WTC11 (cell line): ENCODE measurements around the gene CADM2. TPM values are rescaled to one million over a fixed set of nuclear protein-coding genes. Genes with fewer than 3 reads are reported as not detected.

Source experiments
- ATAC-seq: fragments of 200-7000 bp; cut with Tn5 transposase; 2 replicates; pipeline ENCODE4 v1.10.0; 2021; ENCODE audit warnings: mild to moderate bottlenecking, moderate library complexity
- CTCF ChIA-PET: fragments of 300-600 bp; sonication (Branson Sonifier 250); formaldehyde crosslinking; loops from one replicate; lab custom pipeline; 2021; ENCODE audit warnings: antibody characterized with exemption; lab: Charles Lee
- POLR2A ChIA-PET: fragments of 350-600 bp; sonication (Branson Sonifier 250); formaldehyde crosslinking; loops from one replicate; lab custom pipeline; 2021; ENCODE audit warnings: antibody characterized with exemption; lab: Charles Lee
- DNase-seq: peaks from one replicate; pipeline ENCODE4 v3.0.0; 2021; ENCODE audit warnings: low spot score
- H3K27ac Mint-ChIP-seq: 2 replicates; pipeline ENCODE4 v1.8.0; 2021; ENCODE audit warnings: mixed read lengths
- H3K27me3 Mint-ChIP-seq: 2 replicates; pipeline ENCODE4 v1.8.0; 2021; ENCODE audit warnings: low read depth, mild to moderate bottlenecking, moderate library complexity, mixed read lengths
- H3K36me3 Mint-ChIP-seq: 2 replicates; pipeline ENCODE4 v1.8.0; 2021; ENCODE audit warnings: mixed read lengths
- H3K4me1 Mint-ChIP-seq: 2 replicates; pipeline ENCODE4 v1.8.0; 2022; ENCODE audit warnings: mixed read lengths
- H3K4me3 Mint-ChIP-seq: 2 replicates; pipeline ENCODE4 v1.8.0; 2021; ENCODE audit warnings: mild to moderate bottlenecking, moderate library complexity, mixed read lengths
- H3K9me3 Mint-ChIP-seq: 2 replicates; pipeline ENCODE4 v1.8.0; 2021; ENCODE audit warnings: mixed read lengths
- CBFB ChIP-seq: sonication (generic); formaldehyde crosslinking; IDR thresholded peaks from 2 replicates; pipeline ENCODE4 v1.8.1; 2022; ENCODE audit warnings: mild to moderate bottlenecking, low read depth, missing genetic modification reagents
- CREB1 ChIP-seq: sonication (generic); formaldehyde crosslinking; IDR thresholded peaks from 2 replicates; pipeline ENCODE4 v1.8.0; 2023; ENCODE audit warnings: mild to moderate bottlenecking, missing genetic modification reagents
- EMX1 ChIP-seq: fragments of 250-450 bp; sonication (Bioruptor Pico); IDR thresholded peaks from 2 replicates; pipeline ENCODE4 v1.8.0; 2021; ENCODE audit warnings: mild to moderate bottlenecking
- ETV6 ChIP-seq: sonication (generic); formaldehyde crosslinking; IDR thresholded peaks from 2 replicates; pipeline ENCODE4 v1.8.1; 2022; ENCODE audit warnings: mild to moderate bottlenecking, missing genetic modification reagents
- FOXJ3 ChIP-seq: sonication (generic); formaldehyde crosslinking; IDR thresholded peaks from 2 replicates; pipeline ENCODE4 v1.9.0; 2021; ENCODE audit warnings: missing genetic modification reagents, mild to moderate bottlenecking, borderline replicate concordance
- FOXP1 ChIP-seq: sonication (generic); formaldehyde crosslinking; IDR thresholded peaks from 2 replicates; pipeline ENCODE4 v1.8.0; 2022; ENCODE audit warnings: missing genetic modification reagents, mild to moderate bottlenecking, moderate library complexity, borderline replicate concordance
- GABPB1 ChIP-seq: sonication (generic); formaldehyde crosslinking; IDR thresholded peaks from 2 replicates; pipeline ENCODE4 v1.8.1; 2023; ENCODE audit warnings: mild to moderate bottlenecking, missing genetic modification reagents
- GTF2I ChIP-seq: fragments of 250-450 bp; sonication (Bioruptor Pico); conservative IDR thresholded peaks from 2 replicates; pipeline ENCODE4 v1.4.0; 2021; ENCODE audit warnings: mild to moderate bottlenecking
- JUN ChIP-seq: sonication (generic); formaldehyde crosslinking; IDR thresholded peaks from 2 replicates; pipeline ENCODE4 v1.8.0; 2023; ENCODE audit warnings: mild to moderate bottlenecking, missing genetic modification reagents
- KAT7 ChIP-seq: sonication (generic); formaldehyde crosslinking; IDR thresholded peaks from 2 replicates; pipeline ENCODE4 v1.8.1; 2023; ENCODE audit warnings: missing genetic modification reagents, mild to moderate bottlenecking, borderline replicate concordance
- OVOL2 ChIP-seq: fragments of 250-450 bp; sonication (Bioruptor Pico); IDR thresholded peaks from 2 replicates; pipeline ENCODE4 v1.9.0; 2021; ENCODE audit warnings: mild to moderate bottlenecking, borderline replicate concordance
- RORB ChIP-seq: fragments of 250-450 bp; sonication (Bioruptor Pico); IDR thresholded peaks from 2 replicates; pipeline ENCODE4 v1.9.0; 2021; ENCODE audit warnings: mild to moderate bottlenecking
- TCF7 ChIP-seq: sonication (generic); formaldehyde crosslinking; IDR thresholded peaks from 2 replicates; pipeline ENCODE4 v1.8.0; 2022; ENCODE audit warnings: mild to moderate bottlenecking, low read depth, missing genetic modification reagents, moderate library complexity
- TP53 ChIP-seq: sonication (generic); formaldehyde crosslinking; IDR thresholded peaks from 2 replicates; pipeline ENCODE4 v1.8.1; 2023; ENCODE audit warnings: mild to moderate bottlenecking, missing genetic modification reagents
- ZBTB21 ChIP-seq: sonication (generic); formaldehyde crosslinking; IDR thresholded peaks from 2 replicates; pipeline ENCODE4 v1.8.1; 2023; ENCODE audit warnings: mild to moderate bottlenecking, missing genetic modification reagents, borderline replicate concordance
- ZBTB43 ChIP-seq: sonication (generic); formaldehyde crosslinking; IDR thresholded peaks from 2 replicates; pipeline ENCODE4 v1.8.1; 2023; ENCODE audit warnings: mild to moderate bottlenecking, missing genetic modification reagents
- ZNF263 ChIP-seq: sonication (generic); formaldehyde crosslinking; IDR thresholded peaks from 2 replicates; pipeline ENCODE4 v1.8.1; 2022; ENCODE audit warnings: low read depth, mild to moderate bottlenecking, moderate library complexity, missing genetic modification reagents
- ZNF416 ChIP-seq: fragments of 250-450 bp; sonication (Bioruptor Pico); IDR thresholded peaks from 2 replicates; pipeline ENCODE4 v1.9.0; 2021; ENCODE audit warnings: mild to moderate bottlenecking, inconsistent platforms
- ZNF423 ChIP-seq: fragments of 250-450 bp; sonication (Bioruptor Pico); IDR thresholded peaks from 2 replicates; pipeline ENCODE4 v2.1.2; 2022; ENCODE audit warnings: mild to moderate bottlenecking, moderate library complexity
- ZNF512 ChIP-seq: sonication (generic); formaldehyde crosslinking; IDR thresholded peaks from 2 replicates; pipeline ENCODE4 v1.8.1; 2022; ENCODE audit warnings: missing genetic modification reagents, borderline replicate concordance
- ZNF671 ChIP-seq: fragments of 250-450 bp; sonication (Bioruptor Pico); IDR thresholded peaks from 2 replicates; pipeline ENCODE4 v1.8.0; 2021; ENCODE audit warnings: mild to moderate bottlenecking
- total RNA-seq: library from RNA; stranded (reverse); gene quantifications from 3 replicates; pipeline ENCODE4 v1.2.3, GENCODE V29; 2021
- TF ChIP-seq, protein P1 (sequence below): sonication (generic); formaldehyde crosslinking; IDR thresholded peaks from 2 replicates; pipeline ENCODE4 v1.8.1; 2022; ENCODE audit warnings: low read depth, mild to moderate bottlenecking, moderate library complexity, missing genetic modification reagents, borderline replicate concordance
- TF ChIP-seq, protein P2 (sequence below): sonication (generic); formaldehyde crosslinking; IDR thresholded peaks from 2 replicates; pipeline ENCODE4 v1.8.1; 2023; ENCODE audit warnings: mild to moderate bottlenecking, moderate library complexity, missing genetic modification reagents
- TF ChIP-seq, protein P3 (sequence below): sonication (generic); formaldehyde crosslinking; IDR thresholded peaks from 2 replicates; pipeline ENCODE4 v1.8.0; 2023; ENCODE audit warnings: missing genetic modification reagents

The CADM2 gene
- total RNA-seq, 1 experiment from 2014 or later: 18.8 TPM

GRCh38 chr3:84985795-84986194 is 27.0 kb downstream of the CADM2 start:
- DNase-seq (no peak), ATAC-seq (no peak)
- H3K9me3 Mint-ChIP-seq: no peaks in the 10 kb centered on the region
- POLR2A ChIA-PET: no interaction called here
- no peak overlapping the region for H3K27ac Mint-ChIP-seq
- CTCF ChIA-PET: no interaction called here
- H3K27me3 Mint-ChIP-seq: no peaks in the 10 kb centered on the region
- H3K4me3 Mint-ChIP-seq: no peak overlapping the region
- peaks cover 32% of the 10 kb centered on the region for H3K4me1 Mint-ChIP-seq
- no peak for TF ChIP-seq RORB
- no peak for TF ChIP-seq FOXJ3 (CRISPR knock-in tag)
- TF ChIP-seq TP53 (CRISPR knock-in tag): no peak
- H3K36me3 Mint-ChIP-seq: no peaks in the 10 kb centered on the region

DNA sequence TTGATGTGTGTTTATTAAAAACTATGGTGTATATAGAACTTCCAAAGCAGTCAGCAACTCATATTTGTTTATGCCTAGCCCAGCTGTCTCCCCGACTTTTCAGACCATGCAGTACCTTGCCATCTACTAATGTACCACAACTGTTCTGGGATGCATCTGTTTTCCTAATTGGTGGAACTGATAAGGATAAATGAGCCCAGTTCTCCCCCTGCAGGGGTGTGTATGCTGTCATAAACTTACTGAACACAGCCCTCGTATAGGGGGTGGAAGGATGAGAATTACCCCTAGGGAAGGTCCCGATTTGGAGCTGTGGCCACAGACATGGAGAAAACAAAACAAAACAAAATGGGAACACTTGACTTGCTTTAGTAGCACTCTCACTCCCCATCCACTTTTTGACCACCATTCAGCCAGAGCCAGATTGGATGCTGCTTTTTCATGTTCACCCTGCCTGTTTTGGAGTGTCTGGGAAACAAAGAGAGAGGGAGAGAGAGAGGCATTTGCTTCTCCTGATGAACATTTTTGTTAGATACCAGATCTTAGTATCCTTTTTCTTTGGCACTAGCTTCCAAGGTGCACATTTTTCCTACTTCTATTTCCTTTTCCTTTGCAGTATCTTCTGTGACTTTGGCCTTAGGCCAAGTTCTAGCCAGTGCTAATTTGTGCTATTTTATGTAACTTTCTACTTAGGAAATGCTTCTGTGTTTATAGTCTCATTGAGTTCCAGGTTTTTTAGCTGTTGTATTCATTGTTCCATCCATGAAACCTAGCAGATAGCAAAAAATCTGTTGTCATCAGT is 29.1 kb downstream of the CADM2 start:
- DNase-seq: no peak
- ChIA-PET CTCF (interaction anchor here (1.5 kb wide), 1 partner anchor 29 kb away, joined by 3 read pairs; the partner anchor contains the start of gene CADM2), POLR2A (no interaction called here)
- no peaks in the 10 kb centered on the region for H3K27me3 Mint-ChIP-seq
- no peak for ATAC-seq
- H3K27ac Mint-ChIP-seq: no peak overlapping the region
- TF ChIP-seq ETV6 (no peak), ZNF423 (no peak), RORB (no peak), ZNF671 (CRISPR knock-in tag) (no peak), ZNF263 (CRISPR knock-in tag) (no peak), EMX1 (CRISPR knock-in tag) (no peak), CREB1 (no peak), GTF2I (CRISPR knock-in tag) (no peak), OVOL2 (CRISPR knock-in tag) (no peak), FOXP1 (no peak), JUN (no peak), CBFB (CRISPR knock-in tag) (no peak), ZBTB43 (no peak)
- TF ChIP-seq, protein P1, sequence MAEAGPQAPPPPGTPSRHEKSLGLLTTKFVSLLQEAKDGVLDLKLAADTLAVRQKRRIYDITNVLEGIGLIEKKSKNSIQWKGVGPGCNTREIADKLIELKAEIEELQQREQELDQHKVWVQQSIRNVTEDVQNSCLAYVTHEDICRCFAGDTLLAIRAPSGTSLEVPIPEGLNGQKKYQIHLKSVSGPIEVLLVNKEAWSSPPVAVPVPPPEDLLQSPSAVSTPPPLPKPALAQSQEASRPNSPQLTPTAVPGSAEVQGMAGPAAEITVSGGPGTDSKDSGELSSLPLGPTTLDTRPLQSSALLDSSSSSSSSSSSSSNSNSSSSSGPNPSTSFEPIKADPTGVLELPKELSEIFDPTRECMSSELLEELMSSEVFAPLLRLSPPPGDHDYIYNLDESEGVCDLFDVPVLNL (CRISPR knock-in tag): no peak
- TF ChIP-seq, protein P2, sequence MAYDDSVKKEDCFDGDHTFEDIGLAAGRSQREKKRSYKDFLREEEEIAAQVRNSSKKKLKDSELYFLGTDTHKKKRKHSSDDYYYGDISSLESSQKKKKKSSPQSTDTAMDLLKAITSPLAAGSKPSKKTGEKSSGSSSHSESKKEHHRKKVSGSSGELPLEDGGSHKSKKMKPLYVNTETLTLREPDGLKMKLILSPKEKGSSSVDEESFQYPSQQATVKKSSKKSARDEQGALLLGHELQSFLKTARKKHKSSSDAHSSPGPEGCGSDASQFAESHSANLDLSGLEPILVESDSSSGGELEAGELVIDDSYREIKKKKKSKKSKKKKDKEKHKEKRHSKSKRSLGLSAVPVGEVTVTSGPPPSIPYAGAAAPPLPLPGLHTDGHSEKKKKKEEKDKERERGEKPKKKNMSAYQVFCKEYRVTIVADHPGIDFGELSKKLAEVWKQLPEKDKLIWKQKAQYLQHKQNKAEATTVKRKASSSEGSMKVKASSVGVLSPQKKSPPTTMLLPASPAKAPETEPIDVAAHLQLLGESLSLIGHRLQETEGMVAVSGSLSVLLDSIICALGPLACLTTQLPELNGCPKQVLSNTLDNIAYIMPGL (CRISPR knock-in tag): no peak
- TF ChIP-seq, protein P3, sequence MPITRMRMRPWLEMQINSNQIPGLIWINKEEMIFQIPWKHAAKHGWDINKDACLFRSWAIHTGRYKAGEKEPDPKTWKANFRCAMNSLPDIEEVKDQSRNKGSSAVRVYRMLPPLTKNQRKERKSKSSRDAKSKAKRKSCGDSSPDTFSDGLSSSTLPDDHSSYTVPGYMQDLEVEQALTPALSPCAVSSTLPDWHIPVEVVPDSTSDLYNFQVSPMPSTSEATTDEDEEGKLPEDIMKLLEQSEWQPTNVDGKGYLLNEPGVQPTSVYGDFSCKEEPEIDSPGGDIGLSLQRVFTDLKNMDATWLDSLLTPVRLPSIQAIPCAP (CRISPR knock-in tag): no peak
- H3K4me1 Mint-ChIP-seq: peaks cover 40% of the 10 kb centered on the region
- no peaks in the 10 kb centered on the region for H3K9me3 Mint-ChIP-seq
- no peaks in the 10 kb centered on the region for H3K36me3 Mint-ChIP-seq
- H3K4me3 Mint-ChIP-seq: no peak overlapping the region

- H3K9me3 Mint-ChIP-seq: no peaks in the 10 kb centered on the region
- no peak overlapping the region for H3K4me3 Mint-ChIP-seq
- no peaks in the 10 kb centered on the region for H3K36me3 Mint-ChIP-seq
- H3K27ac Mint-ChIP-seq: no peak overlapping the region
- ChIA-PET POLR2A (interaction anchor here (0.7 kb wide), 1 partner anchor 1726 kb away, joined by 3 read pairs; no protein-coding TSS in a partner anchor), CTCF (interaction anchor here (1.5 kb wide), 1 partner anchor 30 kb away, joined by 3 read pairs; the partner anchor contains the start of gene CADM2)
- H3K4me1 Mint-ChIP-seq: peaks cover 40% of the 10 kb centered on the region
- ATAC-seq: no peak
- no peak for DNase-seq
- no peaks in the 10 kb centered on the region for H3K27me3 Mint-ChIP-seq
- TF ChIP-seq ZBTB21 (CRISPR knock-in tag): no peak
- TF ChIP-seq ZNF416: no peak
- TF ChIP-seq CREB1: no peak
- TF ChIP-seq ZNF263 (CRISPR knock-in tag): no peak
- TF ChIP-seq GABPB1 (CRISPR knock-in tag): no peak
- TF ChIP-seq ZNF512 (CRISPR knock-in tag): no peak
- TF ChIP-seq KAT7: no peak
- TF ChIP-seq, protein P2 (CRISPR knock-in tag): no peak
- TF ChIP-seq TCF7 (CRISPR knock-in tag): no peak
These were observed 30.3 kb downstream of the CADM2 start for GRCh38 chr3:84989102-84989501.
